GM19468 (cell line): Measurements from ENCODE around the gene SRPK2.

Experiments
- ATAC-seq: cut with Tn5 transposase; IDR thresholded peaks from one replicate; pipeline ENCODE4 v1.9.1; 2021; ENCODE audit warnings: mild to moderate bottlenecking, moderate library complexity, moderate number of reproducible peaks; ENCODE audit not compliant: unreplicated experiment; ENCODE audit errors: extremely low read depth

The SRPK2 gene

DNA sequence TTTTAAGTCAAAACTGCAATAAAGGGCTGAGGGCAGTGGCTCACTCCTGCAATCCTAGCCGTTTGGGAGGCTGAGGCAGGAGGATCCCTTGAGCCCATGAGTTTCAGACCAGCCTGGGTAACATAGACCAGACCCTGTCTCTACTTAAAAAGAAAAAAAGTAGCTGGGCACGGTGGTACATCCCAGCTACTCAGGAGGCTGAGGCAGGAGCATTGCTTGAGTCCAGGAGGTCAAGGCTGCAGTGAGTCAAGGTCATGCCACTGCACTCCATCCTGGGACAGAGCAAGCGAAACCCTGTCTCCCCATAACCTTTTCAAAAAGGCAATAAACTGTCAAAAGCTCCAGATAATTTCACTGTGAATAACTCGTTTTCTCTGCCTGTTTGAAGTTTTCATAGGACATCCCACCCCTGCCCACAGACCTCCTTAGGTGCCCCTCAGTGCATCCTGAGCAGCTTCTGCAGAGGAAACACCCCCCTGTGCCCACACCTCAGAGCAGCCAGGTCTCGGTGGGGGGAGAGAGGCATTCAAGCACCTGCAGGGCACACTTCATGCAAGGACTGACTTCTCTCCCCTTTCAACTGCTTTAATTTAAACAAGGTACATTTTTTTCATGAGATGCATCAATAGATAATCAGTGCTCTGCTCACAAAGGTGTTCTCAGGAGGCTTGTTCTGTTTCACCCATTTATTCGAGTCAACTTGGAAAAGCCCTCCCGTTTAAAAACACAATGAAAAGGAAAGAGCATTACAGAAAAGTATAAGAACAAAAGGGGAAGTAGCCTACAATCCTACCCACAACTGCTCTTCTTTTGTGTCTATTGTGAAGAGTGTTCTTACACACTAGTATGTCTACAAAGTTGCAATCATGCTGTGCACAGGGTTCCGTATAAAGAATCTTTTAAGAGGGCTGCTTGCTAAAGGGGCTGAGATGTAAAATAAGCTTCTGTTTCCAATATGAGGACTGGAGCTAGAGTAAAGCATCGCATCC, 269.8 kb downstream of the SRPK2 start:
- ATAC-seq, result no peak

GRCh38 chr7:105112440-105113418, 276.0 kb downstream of the SRPK2 start:
- no peak for ATAC-seq

DNA sequence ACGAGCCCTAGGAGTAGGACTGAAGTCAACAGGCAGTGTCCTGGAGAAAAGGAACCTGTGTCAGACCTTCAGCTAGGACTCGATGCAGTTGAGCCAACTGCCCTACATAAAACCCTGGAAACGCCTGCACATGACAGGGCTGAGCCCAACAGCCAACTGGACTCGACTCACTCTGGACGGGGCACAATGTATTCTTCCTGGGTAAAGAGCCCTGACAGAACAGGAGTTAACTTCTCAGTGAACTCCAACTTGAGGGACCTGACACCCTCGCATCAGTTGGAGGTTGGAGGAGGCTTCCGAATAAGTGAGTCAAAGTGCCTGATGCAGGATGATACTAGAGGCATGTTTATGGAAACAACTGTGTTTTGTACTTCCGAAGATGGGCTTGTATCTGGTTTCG, 281.3 kb downstream of the SRPK2 start:
- no peak for ATAC-seq

DNA sequence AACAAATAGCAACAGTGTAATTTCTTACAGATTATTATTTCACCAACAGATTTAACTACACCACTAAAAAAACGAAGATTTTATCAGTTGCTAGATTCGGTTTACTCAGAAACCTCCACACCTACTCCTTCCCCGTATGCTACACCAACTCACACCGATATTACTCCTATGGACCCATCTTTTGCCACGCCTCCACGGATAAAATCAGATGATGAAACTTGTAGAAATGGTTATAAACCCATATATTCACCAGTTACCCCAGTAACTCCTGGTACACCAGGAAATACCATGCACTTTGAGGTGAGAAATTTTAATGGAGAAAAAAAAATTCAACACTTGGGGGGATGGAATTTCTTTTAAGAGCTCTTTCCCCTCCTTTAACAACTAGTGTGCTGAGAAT, 282.2 kb downstream of the SRPK2 start:
- no peak for ATAC-seq

DNA sequence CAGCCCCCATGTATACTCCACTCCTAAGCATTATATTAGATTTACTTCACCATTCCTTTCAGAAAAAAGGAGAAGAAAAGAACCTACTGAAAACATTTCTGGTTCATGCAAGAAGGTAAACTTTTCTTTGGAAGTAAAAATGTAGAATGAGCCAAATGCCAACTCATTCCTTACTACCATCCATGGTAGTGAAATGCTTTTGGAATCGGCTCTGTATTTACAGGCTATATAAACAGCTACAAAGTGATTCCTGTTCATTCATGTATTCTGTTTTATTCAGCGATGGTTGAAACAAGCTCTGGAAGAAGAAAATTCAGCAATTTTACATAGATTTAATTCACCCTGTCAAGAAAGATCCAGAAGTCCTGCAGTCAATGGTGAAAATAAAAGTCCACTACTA, 283.1 kb downstream of the SRPK2 start:
- ATAC-seq, result no peak

- ATAC-seq, result no peak
These were observed 286.0 kb downstream of the SRPK2 start for GRCh38 chr7:105102557-105103352.

GRCh38 chr7:105101864-105102263, 286.9 kb downstream of the SRPK2 start:
- no peak for ATAC-seq

- ATAC-seq, result peak; percentile 56
These were observed 289.7 kb downstream of the SRPK2 start for GRCh38 chr7:105098863-105099515.

DNA sequence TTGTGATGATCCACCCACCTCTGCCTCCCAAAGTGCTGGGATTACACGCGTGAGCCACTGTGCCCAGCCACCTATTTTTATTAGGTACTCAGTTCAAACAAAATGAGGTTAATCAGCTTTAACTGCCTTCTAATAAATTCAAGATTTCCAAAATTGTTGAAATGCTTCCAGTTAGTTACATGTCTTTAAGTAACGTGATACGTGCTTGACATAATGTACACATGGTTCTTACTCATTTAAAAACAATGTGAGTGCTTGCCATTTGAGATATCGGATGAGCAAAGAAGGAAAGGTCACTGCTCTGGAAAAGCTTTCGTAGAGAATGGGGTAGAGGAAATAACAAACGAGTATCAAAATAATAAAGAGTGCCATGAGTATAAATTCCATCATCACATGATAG, 291.1 kb downstream of the SRPK2 start:
- ATAC-seq, result no peak

- no peak for ATAC-seq
These were observed 292.4 kb downstream of the SRPK2 start for GRCh38 chr7:105096306-105096705.

DNA sequence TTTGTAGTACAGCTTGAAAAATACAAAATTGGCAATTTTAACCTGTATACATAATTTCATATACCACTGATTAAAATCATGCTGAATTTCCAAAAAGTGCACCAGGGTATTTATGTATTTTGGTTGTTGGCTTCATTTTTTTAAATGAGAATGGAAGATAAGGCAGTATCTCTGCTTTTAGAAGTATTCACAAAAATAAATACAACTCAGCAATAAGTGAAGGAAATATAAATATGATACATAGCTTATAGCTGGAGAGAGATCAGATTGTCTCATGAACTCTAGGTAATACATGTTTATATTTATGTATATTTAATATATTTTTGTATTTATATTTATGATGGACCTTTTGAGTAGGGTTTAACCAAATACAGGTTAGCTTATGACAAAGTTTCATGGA, 293.8 kb downstream of the SRPK2 start:
- no peak for ATAC-seq

- no peak for ATAC-seq
These were observed 300.3 kb downstream of the SRPK2 start for GRCh38 chr7:105088456-105088855.

DNA sequence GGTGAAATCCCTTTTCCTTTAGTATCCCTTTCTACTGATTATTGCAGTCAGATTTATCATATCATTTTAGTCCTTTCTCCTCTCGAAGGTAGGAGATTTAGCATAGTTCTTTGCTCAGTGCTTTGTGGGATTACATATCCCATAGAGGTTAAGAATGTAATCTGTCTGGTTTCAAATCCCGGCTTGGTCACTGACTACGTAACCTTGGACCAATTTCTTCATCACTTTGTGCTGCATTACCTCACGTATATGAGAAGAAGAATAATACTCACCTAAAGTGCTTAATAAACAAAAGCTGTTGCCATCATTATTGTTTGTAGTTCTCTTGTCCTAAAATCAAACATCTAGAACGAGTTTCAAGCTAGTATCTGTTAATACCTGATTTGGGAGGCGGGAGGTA, 300.7 kb downstream of the SRPK2 start:
- ATAC-seq, result no peak

DNA sequence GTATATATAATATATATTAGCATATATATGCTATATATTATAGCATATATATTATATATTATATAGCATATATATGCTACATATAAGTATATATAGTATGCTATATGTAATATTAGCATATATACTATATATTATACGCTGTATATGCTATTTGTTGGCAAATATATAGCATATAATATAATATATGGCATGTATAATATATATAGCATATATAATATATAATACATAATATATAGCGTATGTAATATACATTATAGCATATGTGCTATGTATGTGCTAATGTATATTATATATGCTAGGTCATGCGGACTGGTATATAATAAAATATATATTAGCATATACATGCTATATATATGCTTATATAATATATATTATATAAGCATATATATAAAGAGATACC, 301.9 kb downstream of the SRPK2 start:
- no peak for ATAC-seq

- ATAC-seq, result no peak
These were observed 304.1 kb downstream of the SRPK2 start for GRCh38 chr7:105084581-105084980.

DNA sequence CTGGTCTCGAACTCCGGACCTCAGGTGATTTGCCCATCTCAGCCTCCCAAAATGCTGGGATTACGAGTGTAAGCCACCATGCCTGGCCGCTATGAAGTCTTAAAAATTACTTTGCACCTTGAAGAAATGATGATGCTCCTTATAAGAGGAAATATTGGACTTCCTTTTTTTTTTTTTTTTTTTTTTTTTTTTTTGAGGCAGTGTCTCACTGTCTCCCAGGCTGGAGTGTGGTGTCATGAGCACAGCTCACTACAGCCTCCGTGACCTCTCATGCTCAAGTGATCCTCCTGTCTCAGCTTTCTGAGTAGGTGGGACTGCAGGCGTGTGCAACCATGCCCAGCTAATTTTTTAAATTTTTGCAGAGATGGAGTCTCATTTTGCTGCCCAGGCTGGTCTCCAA, 309.4 kb downstream of the SRPK2 start:
- no peak for ATAC-seq

DNA sequence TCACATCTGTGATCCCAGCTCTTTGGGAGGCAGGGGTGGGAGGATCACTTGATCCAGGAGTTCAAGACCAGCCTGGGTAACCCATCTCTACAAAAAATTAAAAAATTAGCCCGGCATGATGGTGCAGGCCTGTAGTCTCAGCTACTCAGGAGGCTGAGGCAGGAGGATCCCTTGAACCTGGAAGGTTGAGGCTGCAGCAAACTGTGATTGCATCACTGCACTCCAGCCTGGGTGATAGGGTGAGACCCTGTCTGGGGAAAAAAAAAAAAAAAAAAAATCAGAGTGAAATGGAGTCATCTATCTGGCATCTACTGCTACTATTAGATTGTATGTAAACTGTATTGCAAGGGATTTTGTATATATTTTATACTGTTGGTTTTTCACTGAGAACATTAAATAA, 315.6 kb downstream of the SRPK2 start:
- no peak for ATAC-seq

GRCh38 chr7:105068886-105069285, 319.8 kb downstream of the SRPK2 start:
- ATAC-seq, result no peak

- ATAC-seq, result no peak
These were observed 321.0 kb downstream of the SRPK2 start for GRCh38 chr7:105067691-105068090.
